NCI-H187 (cell line): Measurements from ENCODE around the gene RSPO3.

Experiments used
- DNase-seq, 2 experiments: peaks; one replicate each; lab custom pipeline; 2025; lab: John Stamatoyannopoulos, UW

Gene RSPO3

GRCh38 chr6:127114214-127114760 is 4.2 kb upstream of the RSPO3 start:
- DNase-seq: no peak

DNA sequence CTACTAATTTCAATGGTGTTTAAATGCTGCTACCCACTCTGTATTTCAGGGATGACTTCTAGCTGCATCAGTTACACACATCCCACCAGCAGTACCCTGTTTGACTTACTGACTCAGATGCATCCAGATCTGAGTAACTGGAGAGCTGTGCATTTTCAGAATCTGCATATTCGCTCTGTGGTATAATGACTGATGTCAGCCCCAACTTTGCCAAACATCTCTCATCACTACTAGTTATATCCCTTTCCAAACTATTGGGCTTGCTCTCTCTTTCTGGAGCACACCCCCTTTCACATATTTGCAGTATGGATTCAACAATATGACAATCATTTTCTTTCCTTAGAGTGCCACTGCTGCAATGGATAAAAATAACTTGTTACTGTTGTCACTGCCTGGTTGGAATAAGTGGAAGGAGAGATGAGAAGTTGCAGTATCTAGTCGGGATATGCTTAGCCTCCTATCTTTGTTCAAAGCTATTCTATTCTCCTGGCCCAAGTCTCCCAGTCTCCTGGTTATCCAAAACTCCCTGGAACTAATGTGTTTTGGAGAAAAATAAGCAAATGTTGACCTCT is 3.3 kb upstream of the RSPO3 start:
- DNase-seq: no peak

- DNase-seq: no peak
Measured at GRCh38 chr6:127115746-127116145, 2.7 kb upstream of the RSPO3 start.

DNA sequence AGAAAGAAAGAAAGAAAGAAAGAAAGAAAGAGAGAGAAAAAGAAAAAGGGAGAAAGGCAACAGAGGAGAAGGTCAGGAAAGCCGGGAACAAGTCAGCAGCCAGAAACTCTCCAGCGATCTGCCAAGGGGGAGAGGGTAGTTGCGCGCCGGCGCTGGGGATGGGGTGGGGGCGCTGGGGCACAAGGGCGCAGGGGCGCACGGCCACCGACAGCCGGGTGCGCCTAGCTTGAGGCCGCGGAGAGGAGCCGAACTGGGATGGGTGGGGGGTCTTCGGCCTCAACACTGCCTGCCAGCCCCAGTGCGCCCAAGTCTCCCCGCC is 533 bp upstream of the RSPO3 start:
- DNase-seq: no peak

- no peak for DNase-seq
Measured at GRCh38 chr6:127119102-127120022, 891 bp downstream of the RSPO3 start.

GRCh38 chr6:127120023-127120786 is 1.7 kb downstream of the RSPO3 start:
- DNase-seq: no peak

- DNase-seq: peak; percentile 54 to 64
Measured at GRCh38 chr6:127120787-127121636, 2.5 kb downstream of the RSPO3 start.

- no peak for DNase-seq
Measured at GRCh38 chr6:127121637-127121960, 3.1 kb downstream of the RSPO3 start.

DNA sequence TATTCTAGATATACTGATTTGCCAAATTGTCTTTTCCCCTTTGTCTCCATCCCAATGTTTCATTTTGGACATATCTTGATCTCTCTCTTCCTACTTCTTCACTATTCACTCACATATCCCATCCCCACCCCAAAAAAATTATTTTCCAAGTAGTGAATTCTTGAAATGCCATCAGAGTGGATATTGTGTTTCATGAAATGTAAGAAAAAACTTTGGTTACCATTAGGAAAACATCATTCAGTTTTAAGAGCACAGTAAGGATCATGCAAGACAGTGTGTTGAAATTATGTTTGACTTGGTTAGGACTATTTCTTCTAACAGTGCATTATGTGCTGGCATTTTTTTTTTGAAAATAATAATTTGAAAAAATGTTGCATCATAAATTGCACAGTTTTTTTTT is 5.7 kb downstream of the RSPO3 start:
- DNase-seq: no peak

GRCh38 chr6:127124680-127125079 is 6.2 kb downstream of the RSPO3 start:
- DNase-seq: no peak

DNA sequence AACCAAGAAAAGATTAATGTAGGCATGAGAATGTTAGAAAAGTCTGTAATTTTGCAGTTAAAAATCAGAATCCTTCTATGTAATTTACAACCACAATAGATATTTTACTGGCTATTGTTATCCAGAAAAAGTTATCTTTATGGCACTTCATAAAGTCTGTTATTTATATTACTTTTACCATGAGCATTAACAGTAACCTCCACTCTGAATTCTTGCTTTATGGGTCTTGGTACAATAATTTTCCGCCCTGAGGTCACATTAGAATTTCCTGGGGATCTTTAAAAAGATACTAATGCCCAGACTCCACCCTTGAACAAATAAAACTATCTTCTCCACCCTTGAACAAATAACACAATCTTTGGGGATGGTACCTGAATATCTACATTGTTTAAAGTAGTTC is 9.6 kb downstream of the RSPO3 start:
- DNase-seq: no peak

- DNase-seq: no peak
Measured at GRCh38 chr6:127129251-127129650, 10.8 kb downstream of the RSPO3 start.

DNA sequence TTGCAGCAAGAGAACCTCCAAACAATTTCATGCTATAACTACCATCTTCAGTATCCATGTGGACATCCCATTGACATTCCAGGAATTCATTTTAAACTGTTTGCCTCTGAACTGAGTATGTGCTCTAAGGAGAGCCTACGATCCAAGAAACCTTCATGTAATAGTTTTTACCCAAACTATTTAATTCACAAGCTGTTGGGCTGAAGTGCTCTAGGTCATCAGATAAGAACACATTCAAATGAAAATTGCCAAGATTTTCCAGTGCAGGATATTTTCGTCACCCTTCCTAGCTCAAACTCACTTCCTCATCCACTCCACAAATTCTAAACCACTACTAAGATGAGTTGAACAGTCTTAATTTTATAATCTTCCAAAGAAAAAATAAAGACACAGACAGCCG is 12.8 kb downstream of the RSPO3 start:
- no peak for DNase-seq

GRCh38 chr6:127131772-127132376 is 13.4 kb downstream of the RSPO3 start:
- no peak for DNase-seq

DNA sequence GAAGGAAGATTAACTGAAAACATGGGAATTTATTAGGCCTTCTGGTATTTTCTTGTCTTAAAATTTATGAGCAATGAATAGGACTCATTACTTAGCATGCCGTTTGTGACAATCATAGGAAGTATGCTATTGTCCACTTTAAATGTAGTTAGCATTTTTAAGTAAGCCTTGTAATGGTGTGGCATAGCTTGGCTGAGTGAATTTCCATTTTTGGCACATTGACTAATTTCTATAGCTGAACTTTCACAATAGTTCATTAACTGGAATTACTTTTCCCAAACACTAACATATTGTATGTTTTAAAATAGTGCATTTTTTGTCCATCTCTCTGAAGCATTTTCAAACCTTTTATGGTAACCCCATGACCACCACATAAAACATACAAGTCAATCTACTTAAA is 15.7 kb downstream of the RSPO3 start:
- DNase-seq: no peak

DNA sequence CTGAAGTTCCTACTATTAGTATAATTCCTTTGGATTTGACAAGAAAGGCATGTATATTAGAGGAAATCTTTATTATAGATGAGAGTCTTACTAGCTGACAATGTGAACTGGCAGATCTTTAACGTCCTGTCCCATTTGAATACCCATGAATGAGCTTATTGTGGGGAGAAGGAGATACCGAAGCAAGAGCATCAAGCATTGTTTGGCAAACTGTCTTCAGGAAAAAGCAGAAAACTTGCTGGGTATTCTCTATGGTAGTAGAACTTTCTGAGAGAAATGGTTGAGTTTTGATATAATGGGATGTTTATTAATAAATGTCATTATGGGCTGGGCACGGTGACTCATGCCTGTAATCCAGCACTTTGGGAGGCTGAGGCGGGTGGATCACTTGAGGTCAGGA is 18.3 kb downstream of the RSPO3 start:
- DNase-seq: no peak

GRCh38 chr6:127146932-127147331 is 28.5 kb downstream of the RSPO3 start:
- DNase-seq: no peak

DNA sequence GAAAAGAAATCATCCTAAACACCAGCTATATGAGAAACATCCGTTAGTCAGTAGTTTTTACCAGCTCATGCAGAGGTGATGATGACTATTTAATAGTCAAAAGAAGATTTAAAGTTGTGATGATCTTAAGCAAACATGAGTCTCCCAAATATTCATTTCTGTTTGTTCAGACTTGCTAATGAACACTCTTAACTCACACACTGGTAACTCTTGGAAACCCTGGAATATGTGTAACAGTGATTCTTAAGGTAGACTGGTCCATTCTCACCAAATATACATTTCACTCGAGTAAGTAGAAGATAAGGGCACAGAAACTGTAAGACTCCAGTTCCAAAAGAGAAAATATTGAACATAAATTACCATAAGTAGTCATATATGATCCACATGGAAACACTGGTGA is 29.1 kb downstream of the RSPO3 start:
- no peak for DNase-seq

DNA sequence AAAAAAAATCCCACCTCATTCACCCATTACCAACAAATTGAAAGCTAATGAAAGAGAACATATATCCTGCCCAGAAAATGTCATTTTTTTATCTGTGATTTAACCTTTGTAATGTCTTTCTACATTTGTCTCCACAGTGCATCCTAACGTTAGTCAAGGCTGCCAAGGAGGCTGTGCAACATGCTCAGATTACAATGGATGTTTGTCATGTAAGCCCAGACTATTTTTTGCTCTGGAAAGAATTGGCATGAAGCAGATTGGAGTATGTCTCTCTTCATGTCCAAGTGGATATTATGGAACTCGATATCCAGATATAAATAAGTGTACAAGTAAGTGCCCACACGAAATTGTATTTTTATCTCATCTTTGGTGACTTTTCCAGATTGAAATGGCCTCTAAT is 30.0 kb downstream of the RSPO3 start:
- DNase-seq: no peak

DNA sequence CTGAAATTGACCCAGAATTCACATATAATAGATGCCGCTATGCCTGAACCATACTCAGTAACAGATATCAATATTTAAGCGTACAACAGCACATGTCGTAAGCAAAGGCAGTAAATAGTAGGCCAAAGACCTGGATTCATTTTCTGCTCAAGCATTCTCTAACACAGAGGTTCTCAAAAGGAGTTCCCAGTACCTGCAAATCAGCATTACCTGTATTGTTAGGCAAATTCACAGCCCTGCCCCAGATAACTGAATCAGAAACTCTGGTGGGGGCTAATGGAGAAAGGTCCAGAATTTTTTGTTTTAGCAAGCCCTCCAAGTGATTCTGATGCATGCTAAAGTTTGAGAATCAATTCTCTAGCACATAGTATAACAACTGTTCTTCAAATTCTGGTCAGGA is 36.0 kb downstream of the RSPO3 start:
- DNase-seq: no peak

DNA sequence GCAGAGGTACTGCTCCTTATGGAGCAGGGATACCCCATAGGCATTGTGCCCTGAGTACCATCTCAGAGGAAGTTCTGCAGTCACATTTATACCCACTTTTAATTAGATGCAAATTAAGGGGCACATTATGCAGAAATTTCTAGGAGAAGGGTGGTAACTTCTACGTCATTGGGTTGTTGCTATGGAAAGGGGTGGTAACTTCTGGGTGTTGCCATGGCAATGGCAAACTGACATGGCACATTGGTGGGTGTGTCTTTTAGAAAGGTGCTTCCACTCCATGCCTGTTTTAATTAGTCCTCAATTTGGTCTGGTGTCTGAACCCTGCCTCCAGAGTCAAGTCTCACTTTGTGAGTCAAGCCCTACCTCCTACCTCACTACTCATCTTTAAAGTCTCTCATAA is 42.0 kb downstream of the RSPO3 start:
- DNase-seq: no peak

GRCh38 chr6:127162836-127163235 is 44.4 kb downstream of the RSPO3 start:
- DNase-seq: no peak
